HG03432 (cell line): ENCODE measurements around the gene VILL.
"Not testable (repeated sequence)": the region's sequence is repeated elsewhere in the genome, so short reads cannot be mapped to it uniquely, and the experiment has no call there.

Experiments
- ATAC-seq: cut with Tn5 transposase; IDR thresholded peaks from one replicate; pipeline ENCODE4 v1.9.1; 2021; ENCODE audit warnings: mild to moderate bottlenecking, moderate library complexity; ENCODE audit not compliant: unreplicated experiment

The VILL gene

GRCh38 chr3:38032328-38032865 is 41.8 kb downstream of the VILL start:
- no peak for ATAC-seq

GRCh38 chr3:38033586-38033985 is 43.0 kb downstream of the VILL start:
- not testable (repeated sequence) for ATAC-seq

- not testable (repeated sequence) for ATAC-seq
Measured at GRCh38 chr3:38034335-38034734, 43.7 kb downstream of the VILL start.

- no peak for ATAC-seq
Measured at GRCh38 chr3:38036286-38036685, 45.7 kb downstream of the VILL start.

GRCh38 chr3:38036906-38037305 is 46.3 kb downstream of the VILL start:
- no peak for ATAC-seq

GRCh38 chr3:38038447-38038911 is 47.9 kb downstream of the VILL start:
- no peak for ATAC-seq

- ATAC-seq, result peak; percentile 93
Measured at GRCh38 chr3:38039101-38039898, 48.7 kb downstream of the VILL start, which contains the start of gene DLEC1. Gene DLEC1, plus strand, starts transcription at chr3:38039208. Its CDS starts 18 bp downstream, at chr3:38039226.

- peak; percentile 51 for ATAC-seq
Measured at GRCh38 chr3:38039899-38040261, 49.3 kb downstream of the VILL start.

- ATAC-seq, result no peak
Measured at GRCh38 chr3:38040401-38040800, 49.8 kb downstream of the VILL start.

- ATAC-seq, result no peak
Measured at GRCh38 chr3:38043486-38043885, 52.9 kb downstream of the VILL start.

GRCh38 chr3:38046027-38046426 is 55.4 kb downstream of the VILL start:
- no peak for ATAC-seq

GRCh38 chr3:38046821-38047220 is 56.2 kb downstream of the VILL start:
- ATAC-seq, result no peak

GRCh38 chr3:38047896-38048295 is 57.3 kb downstream of the VILL start:
- no peak for ATAC-seq

- no peak for ATAC-seq
Measured at GRCh38 chr3:38049358-38050126, 59.0 kb downstream of the VILL start.

GRCh38 chr3:38051131-38051530 is 60.5 kb downstream of the VILL start:
- ATAC-seq, result no peak

GRCh38 chr3:38053286-38053685 is 62.7 kb downstream of the VILL start:
- not testable (repeated sequence) for ATAC-seq

GRCh38 chr3:38053813-38054498 is 63.4 kb downstream of the VILL start:
- ATAC-seq, result not testable (repeated sequence)

- no peak for ATAC-seq
Measured at GRCh38 chr3:38054499-38055001, 64.0 kb downstream of the VILL start.
